HG03159 (cell line): ENCODE data around the gene CXorf49B.
A peak's percentile ranks its signal among the peaks of the same experiment; 100 is the strongest.
"Not testable (repeated sequence)": the region's sequence is repeated elsewhere in the genome, so short reads cannot be mapped to it uniquely, and the experiment has no call there.

Source experiments
- ATAC-seq: cut with Tn5 transposase; IDR thresholded peaks from one replicate; pipeline ENCODE4 v1.9.1; 2021; ENCODE audit warnings: mild to moderate bottlenecking, moderate library complexity; ENCODE audit not compliant: unreplicated experiment

The CXorf49B gene

DNA sequence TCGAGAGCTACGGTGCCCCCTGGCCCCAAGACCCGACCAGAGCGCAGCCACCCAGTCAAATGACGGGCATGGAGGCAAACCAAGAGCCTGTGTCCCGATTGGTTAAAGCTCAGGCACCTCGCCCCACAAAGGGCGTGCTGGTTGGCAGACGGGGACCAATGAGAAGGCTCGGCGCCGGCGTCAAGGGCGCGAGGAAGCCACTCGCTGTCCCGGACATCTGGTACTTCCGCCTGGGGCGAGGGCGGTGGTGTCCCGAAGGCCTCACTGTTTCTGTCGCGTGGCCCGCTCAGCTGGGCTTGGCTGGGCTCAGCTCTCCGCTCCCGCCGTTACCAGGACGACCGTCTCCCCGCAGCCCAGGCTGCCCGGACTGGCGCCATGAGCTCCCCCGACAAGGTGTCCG lies at the start of gene CXorf49B:
Gene CXorf49B (plus strand): TSS at position 301 of the 400 bp plus-strand sequence. CDS start 75 bp downstream, at position 376.
- not testable (repeated sequence) for ATAC-seq

DNA sequence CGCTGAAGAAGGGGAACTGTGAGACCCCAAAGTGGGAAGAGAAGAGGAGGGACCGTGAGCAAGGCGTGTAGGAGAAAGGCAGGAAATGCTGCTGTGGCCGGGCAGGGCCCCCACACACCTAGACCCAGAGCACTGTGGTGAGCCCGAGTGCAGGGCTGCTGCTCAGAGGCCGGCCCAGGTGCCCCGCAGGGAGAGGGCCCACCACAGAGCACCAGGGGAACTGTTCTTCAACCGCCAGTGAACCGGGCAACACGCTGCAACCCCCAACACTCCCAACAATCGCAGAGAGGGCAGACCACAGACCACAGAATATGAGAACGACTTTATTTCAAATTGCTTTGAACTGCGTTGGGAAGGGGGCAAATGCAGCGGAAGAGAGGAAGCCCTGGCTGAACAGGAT lies 49.1 kb upstream of the CXorf49B start:
- ATAC-seq, result not testable (repeated sequence)

DNA sequence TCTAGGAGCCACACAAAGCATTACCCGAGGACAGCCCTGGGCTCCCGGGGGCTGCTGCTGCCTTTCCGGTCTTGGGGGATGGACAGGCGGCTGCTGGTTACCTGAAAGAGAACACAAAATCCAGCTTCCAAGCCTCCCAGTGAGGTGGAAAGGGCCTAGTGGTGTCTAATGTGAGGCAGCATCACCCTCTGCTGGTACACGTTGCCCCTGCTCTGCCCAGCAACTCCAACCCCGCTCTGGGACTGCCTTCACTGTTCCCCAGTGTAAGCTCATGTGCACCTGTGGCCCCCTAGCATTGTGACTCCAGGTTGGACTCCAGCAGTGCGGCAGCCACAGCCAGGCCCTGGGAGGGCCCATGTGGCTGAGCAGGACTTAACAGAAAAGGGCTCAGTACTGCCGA lies 47.6 kb upstream of the CXorf49B start:
- not testable (repeated sequence) for ATAC-seq

DNA sequence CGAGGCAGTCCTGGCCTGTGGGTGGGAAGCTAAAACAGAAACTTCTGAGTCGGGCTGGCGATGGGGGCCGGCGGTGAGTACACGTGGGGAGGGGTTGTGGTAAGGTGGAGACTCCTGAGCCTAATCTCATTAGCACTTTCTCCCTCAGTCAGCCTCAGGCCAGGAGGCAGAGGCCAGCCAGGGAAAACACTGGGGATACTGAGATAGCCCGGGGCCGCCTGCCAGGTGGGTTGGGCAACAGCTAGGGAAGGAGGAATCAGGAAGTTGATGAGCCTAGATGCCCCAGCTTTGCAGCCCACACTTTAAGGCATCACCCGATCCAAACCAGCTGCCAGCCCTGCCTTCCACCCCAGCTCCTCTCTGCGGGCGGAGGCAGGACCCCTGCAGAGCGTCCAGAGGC lies 46.8 kb upstream of the CXorf49B start:
- not testable (repeated sequence) for ATAC-seq

DNA sequence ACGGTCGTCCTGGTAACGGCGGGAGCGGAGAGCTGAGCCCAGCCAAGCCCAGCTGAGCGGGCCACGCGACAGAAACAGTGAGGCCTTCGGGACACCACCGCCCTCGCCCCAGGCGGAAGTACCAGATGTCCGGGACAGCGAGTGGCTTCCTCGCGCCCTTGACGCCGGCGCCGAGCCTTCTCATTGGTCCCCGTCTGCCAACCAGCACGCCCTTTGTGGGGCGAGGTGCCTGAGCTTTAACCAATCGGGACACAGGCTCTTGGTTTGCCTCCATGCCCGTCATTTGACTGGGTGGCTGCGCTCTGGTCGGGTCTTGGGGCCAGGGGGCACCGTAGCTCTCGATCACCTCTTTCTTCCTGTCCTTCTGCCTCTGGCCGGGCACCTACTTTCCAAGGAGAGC lies 45.0 kb upstream of the CXorf49B start, which contains the start of gene CXorf49:
Gene CXorf49 (minus strand): TSS at position 101 of the 400 bp plus-strand sequence. CDS start 134 bp downstream, outside the sequence.
- ATAC-seq, result not testable (repeated sequence)

DNA sequence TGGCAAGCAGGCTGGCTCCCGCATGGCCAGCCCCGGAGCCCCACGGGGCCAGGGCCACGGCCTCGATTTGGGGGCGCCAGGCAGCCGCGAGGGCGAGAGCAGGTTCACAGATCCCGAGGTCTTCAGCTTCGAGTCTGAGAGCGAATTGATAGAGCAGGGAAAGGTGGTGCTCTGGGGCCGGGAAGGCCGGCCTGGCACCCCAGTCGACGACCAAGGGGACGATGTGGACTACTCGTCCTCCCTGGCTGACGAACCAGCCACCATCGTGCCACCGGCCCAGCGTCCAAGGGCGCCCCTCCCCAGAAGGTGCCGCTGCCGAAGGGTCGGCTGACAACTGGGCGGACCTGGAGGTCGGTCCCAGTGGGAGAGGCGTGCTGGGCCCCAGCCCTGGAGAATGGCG lies 44.0 kb upstream of the CXorf49B start:
- ATAC-seq, result not testable (repeated sequence)

DNA sequence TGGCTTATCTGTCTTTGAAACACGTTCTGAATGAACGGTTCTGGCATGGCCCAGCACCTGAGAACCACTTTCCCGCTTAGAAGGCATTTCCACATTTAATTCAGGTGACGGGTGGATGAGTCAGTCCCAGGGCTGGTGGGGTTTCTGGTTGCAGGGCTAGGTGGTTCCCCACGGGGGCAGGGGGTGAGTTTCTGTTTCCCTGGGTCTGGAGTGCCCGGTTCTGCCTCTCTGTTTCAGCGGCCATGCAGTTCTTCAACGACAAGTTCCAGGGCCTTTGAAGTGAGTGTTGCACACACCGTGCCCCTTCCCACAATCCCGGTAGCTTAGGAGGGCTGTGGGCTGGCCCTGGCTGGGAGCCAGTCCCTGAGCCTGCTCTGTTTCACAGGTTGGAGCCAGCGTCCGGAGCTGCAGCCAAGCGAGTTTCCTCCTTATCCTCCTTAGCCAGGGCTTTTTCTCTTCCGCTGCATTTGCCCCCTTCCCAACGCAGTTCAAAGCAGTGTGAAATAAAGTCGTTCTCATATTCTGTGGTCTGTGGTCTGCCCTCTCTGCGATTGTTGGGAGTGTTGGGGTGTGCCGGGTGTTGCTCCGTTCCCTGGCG lies 42.8 kb upstream of the CXorf49B start:
- not testable (repeated sequence) for ATAC-seq

DNA sequence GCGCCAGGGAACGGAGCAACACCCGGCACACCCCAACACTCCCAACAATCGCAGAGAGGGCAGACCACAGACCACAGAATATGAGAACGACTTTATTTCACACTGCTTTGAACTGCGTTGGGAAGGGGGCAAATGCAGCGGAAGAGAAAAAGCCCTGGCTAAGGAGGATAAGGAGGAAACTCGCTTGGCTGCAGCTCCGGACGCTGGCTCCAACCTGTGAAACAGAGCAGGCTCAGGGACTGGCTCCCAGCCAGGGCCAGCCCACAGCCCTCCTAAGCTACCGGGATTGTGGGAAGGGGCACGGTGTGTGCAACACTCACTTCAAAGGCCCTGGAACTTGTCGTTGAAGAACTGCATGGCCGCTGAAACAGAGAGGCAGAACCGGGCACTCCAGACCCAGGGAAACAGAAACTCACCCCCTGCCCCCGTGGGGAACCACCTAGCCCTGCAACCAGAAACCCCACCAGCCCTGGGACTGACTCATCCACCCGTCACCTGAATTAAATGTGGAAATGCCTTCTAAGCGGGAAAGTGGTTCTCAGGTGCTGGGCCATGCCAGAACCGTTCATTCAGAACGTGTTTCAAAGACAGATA lies 2.4 kb upstream of the CXorf49B start:
- not testable (repeated sequence) for ATAC-seq

DNA sequence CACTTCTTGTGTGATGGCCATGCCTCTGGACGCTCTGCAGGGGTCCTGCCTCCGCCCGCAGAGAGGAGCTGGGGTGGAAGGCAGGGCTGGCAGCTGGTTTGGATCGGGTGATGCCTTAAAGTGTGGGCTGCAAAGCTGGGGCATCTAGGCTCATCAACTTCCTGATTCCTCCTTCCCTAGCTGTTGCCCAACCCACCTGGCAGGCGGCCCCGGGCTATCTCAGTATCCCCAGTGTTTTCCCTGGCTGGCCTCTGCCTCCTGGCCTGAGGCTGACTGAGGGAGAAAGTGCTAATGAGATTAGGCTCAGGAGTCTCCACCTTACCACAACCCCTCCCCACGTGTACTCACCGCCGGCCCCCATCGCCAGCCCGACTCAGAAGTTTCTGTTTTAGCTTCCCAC lies 1.7 kb downstream of the CXorf49B start:
- ATAC-seq, result not testable (repeated sequence)

DNA sequence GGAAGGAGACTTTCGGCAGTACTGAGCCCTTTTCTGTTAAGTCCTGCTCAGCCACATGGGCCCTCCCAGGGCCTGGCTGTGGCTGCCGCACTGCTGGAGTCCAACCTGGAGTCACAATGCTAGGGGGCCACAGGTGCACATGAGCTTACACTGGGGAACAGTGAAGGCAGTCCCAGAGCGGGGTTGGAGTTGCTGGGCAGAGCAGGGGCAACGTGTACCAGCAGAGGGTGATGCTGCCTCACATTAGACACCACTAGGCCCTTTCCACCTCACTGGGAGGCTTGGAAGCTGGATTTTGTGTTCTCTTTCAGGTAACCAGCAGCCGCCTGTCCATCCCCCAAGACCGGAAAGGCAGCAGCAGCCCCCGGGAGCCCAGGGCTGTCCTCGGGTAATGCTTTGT lies 2.5 kb downstream of the CXorf49B start:
- not testable (repeated sequence) for ATAC-seq

DNA sequence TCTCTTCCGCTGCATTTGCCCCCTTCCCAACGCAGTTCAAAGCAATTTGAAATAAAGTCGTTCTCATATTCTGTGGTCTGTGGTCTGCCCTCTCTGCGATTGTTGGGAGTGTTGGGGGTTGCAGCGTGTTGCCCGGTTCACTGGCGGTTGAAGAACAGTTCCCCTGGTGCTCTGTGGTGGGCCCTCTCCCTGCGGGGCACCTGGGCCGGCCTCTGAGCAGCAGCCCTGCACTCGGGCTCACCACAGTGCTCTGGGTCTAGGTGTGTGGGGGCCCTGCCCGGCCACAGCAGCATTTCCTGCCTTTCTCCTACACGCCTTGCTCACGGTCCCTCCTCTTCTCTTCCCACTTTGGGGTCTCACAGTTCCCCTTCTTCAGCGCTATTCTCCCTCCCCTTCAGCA lies 4.0 kb downstream of the CXorf49B start:
- not testable (repeated sequence) for ATAC-seq

DNA sequence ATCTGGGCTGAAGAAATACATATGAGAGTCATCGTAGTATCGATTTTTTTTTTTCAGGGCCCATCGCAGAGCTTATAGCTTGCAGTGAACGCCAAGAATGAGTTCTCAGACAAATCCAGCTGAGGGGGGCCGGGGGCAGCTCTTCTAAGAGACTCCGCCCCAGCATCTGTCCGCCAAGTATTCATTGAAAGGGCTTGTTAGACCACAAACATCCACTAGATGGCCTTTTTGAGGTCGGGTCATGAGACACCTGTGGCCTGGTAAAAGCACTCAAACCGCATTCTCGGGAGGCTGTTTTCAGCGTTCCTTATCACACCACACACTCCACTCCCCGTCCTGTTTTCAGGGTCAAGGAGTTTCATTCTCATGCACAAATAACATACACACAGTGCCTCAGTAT lies 15.2 kb downstream of the CXorf49B start:
- not testable (repeated sequence) for ATAC-seq

DNA sequence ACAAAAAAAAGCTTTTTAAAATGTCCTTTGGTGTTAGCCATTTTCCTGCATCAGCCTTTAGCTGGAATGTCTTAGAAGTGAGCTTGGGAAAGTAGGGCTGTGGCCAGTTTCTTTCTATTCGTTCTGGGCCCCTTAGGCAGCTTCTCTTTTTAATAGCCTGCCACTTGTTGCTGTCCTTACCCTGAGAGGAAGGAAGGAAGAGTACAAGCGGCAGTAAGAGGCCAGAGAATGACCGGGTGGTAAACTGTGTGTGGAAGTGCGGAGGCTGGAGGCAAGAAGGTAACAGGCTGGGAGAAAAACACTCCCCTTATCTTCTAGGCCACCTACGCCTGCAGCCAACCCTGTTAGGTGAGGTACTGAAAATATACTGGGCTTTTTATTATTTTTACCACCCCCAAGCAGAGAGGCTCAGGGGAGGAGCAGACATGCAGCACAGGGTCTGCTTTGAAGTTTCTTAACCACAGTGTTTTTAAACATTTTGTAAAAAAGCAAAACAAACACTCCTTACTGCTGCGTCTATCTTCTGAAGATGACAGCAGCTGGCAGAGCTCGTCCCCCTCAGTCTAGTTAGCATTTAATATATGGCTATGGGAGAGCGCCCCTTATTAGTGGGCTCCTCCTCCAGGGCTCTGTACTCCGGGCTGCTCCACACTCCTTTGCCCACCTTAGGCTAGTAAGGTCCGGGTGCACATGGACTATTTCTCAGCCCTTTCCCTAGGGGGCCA lies 19.2 kb downstream of the CXorf49B start:
- ATAC-seq, result not testable (repeated sequence)

DNA sequence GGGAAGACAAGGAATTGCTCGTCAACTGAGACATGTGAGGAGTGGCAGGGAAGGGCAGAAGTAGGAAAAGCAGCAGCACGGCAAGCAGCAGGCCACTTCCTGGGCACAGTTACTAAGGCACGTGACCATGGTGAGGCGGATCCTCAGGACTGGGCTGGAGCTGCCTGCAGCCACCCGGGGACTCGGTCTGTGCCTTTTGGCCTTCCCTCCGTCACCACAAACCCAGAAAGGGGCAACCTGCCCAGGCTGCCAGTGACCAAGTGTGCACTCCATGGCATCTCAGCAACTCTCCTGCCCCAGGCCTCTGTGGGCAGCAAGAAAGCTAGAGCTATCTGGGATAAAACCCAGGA lies 19.8 kb downstream of the CXorf49B start:
- not testable (repeated sequence) for ATAC-seq

DNA sequence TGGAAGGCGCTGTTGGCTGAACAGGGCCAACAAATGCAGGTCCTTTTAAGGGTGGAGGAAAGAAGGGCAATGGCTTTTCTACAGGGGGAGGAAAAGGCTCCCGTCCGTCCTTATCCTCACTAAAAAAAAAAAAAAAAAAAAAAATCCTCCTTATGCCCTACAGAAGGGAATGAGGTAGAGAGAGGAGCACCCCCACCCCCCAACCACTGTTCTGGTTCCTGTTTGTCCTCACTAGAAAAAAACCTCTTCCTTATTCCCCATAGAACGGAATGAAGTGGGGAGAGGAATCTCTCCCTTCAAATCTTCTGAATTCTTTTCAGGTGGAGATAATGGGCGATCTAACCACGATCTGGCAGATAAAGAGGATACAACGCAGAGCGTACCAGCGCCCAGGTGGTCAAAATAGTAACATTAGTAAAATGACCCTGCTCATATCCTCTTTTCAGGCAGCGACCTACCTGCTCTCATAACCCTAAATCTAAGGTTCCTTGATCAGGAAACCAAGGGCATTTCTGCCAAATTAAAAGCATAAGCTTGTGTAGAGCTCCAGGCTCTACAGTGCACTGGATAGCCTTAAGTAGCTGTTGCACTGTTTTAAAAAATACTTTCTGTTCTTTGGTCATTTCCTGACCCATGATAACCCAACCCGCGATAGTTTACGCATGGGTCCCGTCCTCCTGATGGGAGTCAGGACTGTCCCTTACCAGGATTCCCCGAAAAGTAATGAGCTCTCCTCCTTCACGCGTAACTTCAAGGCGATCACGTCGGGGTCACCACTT lies 20.6 kb downstream of the CXorf49B start:
- peak; percentile 50 for ATAC-seq

DNA sequence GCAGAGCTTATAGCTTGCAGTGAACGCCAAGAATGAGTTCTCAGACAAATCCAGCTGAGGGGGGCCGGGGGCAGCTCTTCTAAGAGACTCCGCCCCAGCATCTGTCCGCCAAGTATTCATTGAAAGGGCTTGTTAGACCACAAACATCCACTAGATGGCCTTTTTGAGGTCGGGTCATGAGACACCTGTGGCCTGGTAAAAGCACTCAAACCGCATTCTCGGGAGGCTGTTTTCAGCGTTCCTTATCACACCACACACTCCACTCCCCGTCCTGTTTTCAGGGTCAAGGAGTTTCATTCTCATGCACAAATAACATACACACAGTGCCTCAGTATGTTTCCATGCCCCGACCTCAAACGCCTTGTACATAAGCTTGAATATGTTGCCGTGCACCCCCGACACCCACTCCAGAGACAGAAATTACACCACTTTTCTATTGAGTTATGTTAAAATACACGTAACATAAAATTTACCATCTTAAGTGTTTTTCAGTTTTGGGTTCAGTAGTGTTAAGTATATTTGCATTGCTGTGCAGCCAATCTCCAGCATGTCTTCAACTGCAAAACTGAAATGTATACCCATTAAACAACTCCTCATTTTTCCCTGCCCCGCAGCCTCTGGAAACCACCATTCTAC lies 21.3 kb downstream of the CXorf49B start:
- peak; percentile 66 for ATAC-seq

DNA sequence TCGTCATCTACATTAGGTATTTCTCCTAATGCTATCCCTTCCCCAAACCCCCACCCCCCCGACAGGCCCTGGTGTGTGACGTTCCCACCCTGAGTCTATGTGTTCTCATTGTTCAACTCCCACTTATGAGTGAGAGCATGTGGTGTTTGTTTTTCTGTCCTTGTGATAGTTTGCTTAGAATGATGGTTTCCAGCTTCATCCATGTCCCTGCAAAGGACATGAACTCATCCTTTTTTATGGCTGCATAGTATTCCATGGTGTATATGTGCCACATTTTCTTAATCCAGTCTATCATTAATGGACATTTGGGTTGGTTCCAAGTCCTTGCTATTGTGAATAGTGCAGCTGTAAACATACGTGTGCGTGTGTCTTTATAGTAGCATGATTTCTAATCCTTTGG lies 43.3 kb downstream of the CXorf49B start:
- ATAC-seq, result not testable (repeated sequence)

DNA sequence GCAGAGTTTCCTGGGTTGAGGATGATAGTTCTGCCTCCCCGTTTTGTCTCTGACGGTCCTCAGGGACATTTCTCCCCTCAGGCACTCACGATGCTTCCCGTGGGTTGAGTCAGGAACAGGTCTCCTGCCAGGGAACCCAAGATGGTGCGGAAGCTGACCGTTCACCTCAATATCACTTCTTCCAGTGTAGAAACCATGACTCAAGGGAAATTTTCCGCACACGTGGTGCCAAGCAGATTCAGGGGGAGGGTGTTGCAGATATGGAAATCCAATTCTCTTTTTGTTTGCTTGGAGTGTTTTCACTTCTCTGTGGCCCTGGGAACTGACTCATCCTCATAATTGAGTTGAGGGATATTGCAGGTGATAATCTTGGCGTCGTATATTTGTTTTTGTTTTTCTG lies 46.7 kb downstream of the CXorf49B start:
- no peak for ATAC-seq

DNA sequence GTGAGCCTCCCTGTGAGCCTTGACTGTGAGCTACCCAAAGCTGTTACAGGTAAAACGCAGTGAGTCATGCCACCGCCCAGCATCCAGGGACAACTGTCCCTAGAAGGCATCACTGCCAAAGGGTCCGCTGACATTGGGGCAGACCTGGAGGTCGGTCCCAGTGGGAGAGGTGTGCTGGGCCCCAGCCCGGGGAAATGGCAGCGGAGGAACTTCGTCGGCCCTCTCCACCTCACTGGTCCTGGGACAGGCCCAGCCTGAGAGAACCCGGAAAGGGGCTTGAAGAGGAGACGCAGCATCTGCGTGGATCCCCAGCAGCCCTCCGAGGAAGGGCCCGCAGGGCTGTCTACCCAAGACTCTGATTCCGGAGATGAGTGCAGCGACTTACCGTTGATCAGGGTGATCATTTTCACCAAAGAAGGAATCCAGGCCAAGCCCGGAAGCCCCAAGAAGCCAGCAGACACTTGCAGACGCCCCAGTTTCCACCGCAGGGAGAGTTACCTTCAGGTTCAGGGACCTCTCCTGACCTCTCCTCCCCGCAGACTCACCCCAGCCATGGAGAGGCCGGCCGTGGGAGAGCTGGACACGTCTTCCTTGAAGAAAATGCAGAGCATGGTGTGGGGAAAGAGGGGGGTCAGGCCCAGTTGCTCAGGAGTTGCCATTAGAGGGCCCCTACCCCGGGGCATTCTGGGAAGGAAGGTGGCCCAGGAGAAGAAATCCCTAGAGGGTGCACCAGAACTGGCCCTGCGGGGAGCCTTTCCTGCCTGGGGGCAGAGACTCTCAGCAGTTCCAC lies 51.2 kb downstream of the CXorf49B start:
- no peak for ATAC-seq
